B cell (primary cell): ENCODE data around the gene SDHAF2. TPM values are rescaled to one million over a fixed set of nuclear protein-coding genes. Genes with fewer than 3 reads are reported as not detected.

Experiments used
- ATAC-seq: fragments of 200-7000 bp; cut with Tn5 transposase; one replicate; pipeline ENCODE4 v1.10.0; 2021; ENCODE audit warnings: low read depth, mild to moderate bottlenecking, moderate number of reproducible peaks, moderate library complexity
- CTCF ChIA-PET: fragments of 350-600 bp; sonication (Branson Sonifier 250); formaldehyde crosslinking; loops from one replicate; lab custom pipeline; 2021; ENCODE audit warnings: antibody characterized with exemption, inconsistent platforms; lab: Charles Lee
- POLR2A ChIA-PET: fragments of 350-600 bp; sonication (Branson Sonifier 250); formaldehyde crosslinking; loops from one replicate; lab custom pipeline; 2021; ENCODE audit warnings: antibody characterized with exemption; lab: Charles Lee
- DNase-seq: peaks from one replicate; pipeline ENCODE4 v3.0.0; 2013
- H2AFZ ChIP-seq: 2 replicates; pipeline ENCODE4 v1.6.1; 2012; ENCODE audit warnings: mild to moderate bottlenecking, low read depth, low read length; ENCODE audit not compliant: insufficient read depth, poor library complexity, severe bottlenecking
- H3K27ac ChIP-seq, 2 donors: 1 replicate in 1 of 2; 2 replicates in 1 of 2; pipeline ENCODE4 v1.5.1; 2012 to 2013; ENCODE audit warnings: low read length in 2 of 2, mild to moderate bottlenecking in 2 of 2, moderate library complexity in 1 of 2
- H3K27me3 ChIP-seq, 4 experiments: fragments of 200-600 bp in 1 of 4; sonication (generic) in 1 of 4; replicated peaks in 1 of 4; 1 replicate in 2 of 4; 2 replicates in 2 of 4; pipeline versions ENCODE4 v1.6.1 to v1.7.0; 2013 to 2016; ENCODE audit warnings: low read length in 3 of 4, mild to moderate bottlenecking in 2 of 4, mixed read lengths in 1 of 4, moderate library complexity in 1 of 4; ENCODE audit not compliant: insufficient read depth in 4 of 4, control insufficient read depth in 3 of 4; ENCODE audit errors: control extremely low read depth in 1 of 4
- H3K36me3 ChIP-seq, 2 experiments: replicated peaks in 1 of 2; 1 replicate in 1 of 2; 2 replicates in 1 of 2; pipeline versions ENCODE4 v1.6.1 to v1.7.1; 2013; ENCODE audit warnings: low read length in 1 of 2; ENCODE audit not compliant: insufficient read depth in 2 of 2, control insufficient read depth in 1 of 2; ENCODE audit errors: control extremely low read depth in 1 of 2, extremely low read depth in 1 of 2
- H3K4me1 ChIP-seq, 2 donors: fragments of 200-600 bp in 1 of 2; sonication (generic) in 1 of 2; 1 replicate in 1 of 2; 2 replicates in 1 of 2; pipeline versions ENCODE4 v1.5.1 to v1.6.1; 2013 to 2017; ENCODE audit warnings: low read length in 2 of 2; ENCODE audit not compliant: control insufficient read depth in 2 of 2, insufficient read depth in 2 of 2
- H3K4me2 ChIP-seq: replicated peaks from 2 replicates; pipeline ENCODE3; 2012; ENCODE audit warnings: mild to moderate bottlenecking, low read depth, low read length; ENCODE audit not compliant: poor library complexity, severe bottlenecking
- H3K4me3 ChIP-seq, 5 experiments: fragments of 200-600 bp in 1 of 5; sonication (generic) in 1 of 5; 1 replicate in 3 of 5; 2 replicates in 2 of 5; pipeline versions ENCODE4 v1.5.1 to v1.7.0; 2011 to 2016; ENCODE audit warnings: low read length in 4 of 5, mild to moderate bottlenecking in 4 of 5, low read depth in 2 of 5, control low read depth in 1 of 5, moderate library complexity in 1 of 5; ENCODE audit not compliant: insufficient read depth in 1 of 5; ENCODE audit errors: control extremely low read depth in 1 of 5, extremely low read depth in 1 of 5
- H3K79me2 ChIP-seq: fragments of 200-600 bp; sonication (generic); one replicate; pipeline ENCODE4 v1.6.0; 2016; ENCODE audit warnings: low read length; ENCODE audit not compliant: control insufficient read depth, insufficient read depth
- H3K9ac ChIP-seq: fragments of 200-600 bp; sonication (generic); 2 replicates; pipeline ENCODE4 v1.6.1; 2017; ENCODE audit warnings: mild to moderate bottlenecking, low read length, moderate library complexity
- H3K9me3 ChIP-seq, 3 donors: one replicate each; pipeline versions ENCODE4 v1.6.1 to v1.7.1; 2013; ENCODE audit warnings: low read length in 2 of 3; ENCODE audit not compliant: control insufficient read depth in 2 of 3, insufficient read depth in 1 of 3; ENCODE audit errors: control extremely low read depth in 1 of 3
- H4K20me1 ChIP-seq: 2 replicates; pipeline ENCODE4 v1.6.0; 2012; ENCODE audit warnings: mild to moderate bottlenecking, low read length; ENCODE audit not compliant: insufficient read depth, control insufficient read depth, poor library complexity, severe bottlenecking
- H3K27ac Mint-ChIP-seq: one replicate; pipeline ENCODE4 v1.8.0; 2021; ENCODE audit warnings: mixed read lengths
- H3K27me3 Mint-ChIP-seq: one replicate; pipeline ENCODE4 v1.8.0; 2021; ENCODE audit warnings: mixed read lengths
- H3K4me1 Mint-ChIP-seq: one replicate; pipeline ENCODE4 v1.8.0; 2021; ENCODE audit warnings: mixed read lengths
- H3K4me3 Mint-ChIP-seq: one replicate; pipeline ENCODE4 v1.8.0; 2021; ENCODE audit warnings: mixed read lengths
- H3K9me3 Mint-ChIP-seq: one replicate; pipeline ENCODE4 v1.8.0; 2022; ENCODE audit warnings: mixed read lengths; ENCODE audit not compliant: insufficient read depth
- CTCF ChIP-seq: fragments of 200-600 bp; IDR thresholded peaks from one replicate; pipeline ENCODE4 v1.8.0; 2022; ENCODE audit warnings: antibody characterized with exemption, mild to moderate bottlenecking
- EZH2 ChIP-seq: IDR thresholded peaks from 2 replicates; pipeline ENCODE4 v1.6.1; 2012; ENCODE audit warnings: borderline replicate concordance, low read depth, mild to moderate bottlenecking, moderate library complexity, low read length; ENCODE audit not compliant: insufficient read depth, poor library complexity, severe bottlenecking
- WGBS: methylation state at CpG from one replicate; pipeline ENCODE4 v1.1.5; 2013; ENCODE audit warnings: missing lambda C conversion rate; ENCODE audit not compliant: insufficient coverage; 5-methylcytosine and 5-hydroxymethylcytosine counted together
- intact Hi-C: fragments of 100-400 bp; cut with micrococcal nuclease; formaldehyde crosslinking; loops from one replicate; pipeline ENCODE4 v1.10.0; 2022
- polyA plus RNA-seq: library from polyadenylated mRNA; depleted of rRNA; stranded (reverse); fragments of >200 nt; gene quantifications from 2 replicates; pipeline ENCODE4 v1.2.3, GENCODE V29; 2012
- total RNA-seq, 2 donors: library from RNA; stranded (reverse); fragments of 120-200 nt in 1 of 2; gene quantifications; 1 replicate in 1 of 2; 2 replicates in 1 of 2; pipeline versions ENCODE4 v1.2.3 to v1.2.4, GENCODE V29; 2013 to 2022

SDHAF2 gene
- total and polyA plus RNA-seq, 2 donors (not counting 1 experiment from before 2014, with no cell fraction given): 48.9 to 60.8 TPM

GRCh38 chr11:61486011-61486620, 56.2 kb downstream of the SDHAF2 start:
- CTCF ChIA-PET: interaction anchor here (0.9 kb wide), 1 partner anchor 31 kb away, joined by 4 read pairs; no protein-coding TSS in a partner anchor
- H2AFZ ChIP-seq: no peak overlapping the region
- H3K27me3 Mint-ChIP-seq: peaks cover 10% of the 10 kb centered on the region
- no peak overlapping the region for H3K4me2 ChIP-seq
- intact Hi-C loops: no loop called here
- H3K4me3 ChIP-seq: no peak overlapping the region
- H3K27ac ChIP-seq: no peak overlapping the region
- 93% methylated on average over 4 of the region's 6 CpGs for WGBS
- DNase-seq: no peak
- ATAC-seq: no peak
- no peaks in the 10 kb centered on the region for H3K4me1 ChIP-seq
- H3K9me3 Mint-ChIP-seq: no peaks in the 10 kb centered on the region
- no peak for TF ChIP-seq CTCF
- TF ChIP-seq EZH2: no peak
- no peak overlapping the region for H3K27ac Mint-ChIP-seq
- H3K27me3 ChIP-seq: peaks cover 0 to 5% (median 0%) of the 10 kb centered on the region in 4 experiments
- no peak overlapping the region for H3K9ac ChIP-seq
- no peaks in the 10 kb centered on the region for H3K4me1 Mint-ChIP-seq
- no peaks in the 10 kb centered on the region for H3K79me2 ChIP-seq
- H3K9me3 ChIP-seq: peaks cover 0 to 8% (median 1%) of the 10 kb centered on the region in 3 donors
- H3K36me3 ChIP-seq: peaks cover 0 to 2% of the 10 kb centered on the region in 2 experiments
- H4K20me1 ChIP-seq: no peaks in the 10 kb centered on the region
- H3K4me3 Mint-ChIP-seq: no peak overlapping the region
- POLR2A ChIA-PET: no interaction called here

- H3K4me3 Mint-ChIP-seq: no peak overlapping the region
- intact Hi-C loops: no loop called here
- Histone ChIP-seq H3K27ac (no peak overlapping the region), H3K9ac (no peak overlapping the region), H3K36me3 (peaks cover 0 to 2% of the 10 kb centered on the region in 2 experiments), H3K4me2 (no peak overlapping the region), H3K79me2 (no peaks in the 10 kb centered on the region), H3K27me3 (peaks cover 0 to 5% (median 0%) of the 10 kb centered on the region in 4 experiments), H3K4me3 (no peak overlapping the region), H2AFZ (no peak overlapping the region), H4K20me1 (no peaks in the 10 kb centered on the region), H3K9me3 (peaks cover 0 to 8% (median 1%) of the 10 kb centered on the region in 3 donors), H3K4me1 (no peaks in the 10 kb centered on the region)
- H3K27me3 Mint-ChIP-seq: peaks cover 6% of the 10 kb centered on the region
- DNase-seq: no peak
- CTCF ChIA-PET: interaction anchor here (0.6 to 1.7 kb wide), 3 partner anchors 10 to 151 kb away, joined by 3 to 6 read pairs (median 3); no protein-coding TSS in a partner anchor
- TF ChIP-seq EZH2 (no peak), CTCF (no peak)
- WGBS: 94% methylated on average over 3 of the region's 5 CpGs
- H3K4me1 Mint-ChIP-seq: no peaks in the 10 kb centered on the region
- ATAC-seq: no peak
- POLR2A ChIA-PET: no interaction called here
- no peak overlapping the region for H3K27ac Mint-ChIP-seq
- H3K9me3 Mint-ChIP-seq: no peaks in the 10 kb centered on the region
Measured at GRCh38 chr11:61486779-61487178, 56.9 kb downstream of the SDHAF2 start.
